Cardiac muscle cell (in vitro differentiated cells and primary cell): Measurements from ENCODE around the gene GNAT1. TPM values are rescaled to one million over a fixed set of nuclear protein-coding genes. Genes with fewer than 3 reads are reported as not detected.

Experiments used
- DNase-seq, 2 donors: peaks; one replicate each; pipeline versions ENCODE4 v3.0.0 to v3.0.0-alpha.2; 2010 to 2017; ENCODE audit warnings: low read depth in 1 of 2, low spot score in 1 of 2
- H3K27ac ChIP-seq: fragments of 200-600 bp; sonication (generic); 2 replicates; pipeline ENCODE4 v1.5.1; 2016
- H3K27me3 ChIP-seq: fragments of 200-600 bp; sonication (generic); 2 replicates; pipeline ENCODE4 v1.6.0; 2016; ENCODE audit warnings: control low read depth
- H3K36me3 ChIP-seq: fragments of 200-600 bp; sonication (generic); 2 replicates; pipeline ENCODE4 v1.5.1; 2016; ENCODE audit warnings: control low read depth
- H3K4me1 ChIP-seq: fragments of 200-600 bp; sonication (generic); 2 replicates; pipeline ENCODE4 v1.8.1; 2017; ENCODE audit warnings: low read depth, mild to moderate bottlenecking, mixed run types
- H3K4me3 ChIP-seq: fragments of 200-600 bp; sonication (generic); 2 replicates; pipeline ENCODE4 v1.5.1; 2016; ENCODE audit warnings: mild to moderate bottlenecking
- H3K9me3 ChIP-seq: fragments of 200-600 bp; sonication (generic); 2 replicates; pipeline ENCODE4 v1.5.1; 2017; ENCODE audit warnings: low read depth, mild to moderate bottlenecking, control low read depth
- polyA plus RNA-seq: library from polyadenylated mRNA; unstranded; fragments of >200 nt; fragmentation: Nextera tagmentation; extraction: Ambion mirVana; gene quantifications from 2 replicates; pipeline ENCODE4 v1.2.1, GENCODE V29; 2016
- total RNA-seq: library from RNA; depleted of rRNA; stranded (reverse); fragments of >200 nt; gene quantifications from 2 replicates; pipeline ENCODE4 v1.2.3, GENCODE V29; 2016
- TF ChIP-seq, protein P1 (sequence below): IDR thresholded peaks from 2 replicates; pipeline ENCODE4 v1.5.1; 2012; ENCODE audit warnings: low read depth, mild to moderate bottlenecking, low read length

GNAT1 gene
- total and polyA plus RNA-seq, 2 experiments from 2014 or later, result not detected

GRCh38 chr3:50154840-50155490, 36.4 kb upstream of the GNAT1 start, which contains the start of gene SEMA3F:
Gene SEMA3F (plus strand): TSS chr3:50155324. CDS start chr3:50159623, 4,299 bp downstream.
- Histone ChIP-seq H3K27ac (peak within 1 kb of the TSS; percentile 71), H3K4me3 (peak within 1 kb of the TSS; percentile 47), H3K9me3 (no peaks in the 10 kb centered on the region), H3K36me3 (no peaks in the 10 kb centered on the region), H3K27me3 (no peaks in the 10 kb centered on the region), H3K4me1 (peaks cover 36% of the 10 kb centered on the region)
- DNase-seq, result peak; percentile 78 to 92
- TF ChIP-seq, protein P1, sequence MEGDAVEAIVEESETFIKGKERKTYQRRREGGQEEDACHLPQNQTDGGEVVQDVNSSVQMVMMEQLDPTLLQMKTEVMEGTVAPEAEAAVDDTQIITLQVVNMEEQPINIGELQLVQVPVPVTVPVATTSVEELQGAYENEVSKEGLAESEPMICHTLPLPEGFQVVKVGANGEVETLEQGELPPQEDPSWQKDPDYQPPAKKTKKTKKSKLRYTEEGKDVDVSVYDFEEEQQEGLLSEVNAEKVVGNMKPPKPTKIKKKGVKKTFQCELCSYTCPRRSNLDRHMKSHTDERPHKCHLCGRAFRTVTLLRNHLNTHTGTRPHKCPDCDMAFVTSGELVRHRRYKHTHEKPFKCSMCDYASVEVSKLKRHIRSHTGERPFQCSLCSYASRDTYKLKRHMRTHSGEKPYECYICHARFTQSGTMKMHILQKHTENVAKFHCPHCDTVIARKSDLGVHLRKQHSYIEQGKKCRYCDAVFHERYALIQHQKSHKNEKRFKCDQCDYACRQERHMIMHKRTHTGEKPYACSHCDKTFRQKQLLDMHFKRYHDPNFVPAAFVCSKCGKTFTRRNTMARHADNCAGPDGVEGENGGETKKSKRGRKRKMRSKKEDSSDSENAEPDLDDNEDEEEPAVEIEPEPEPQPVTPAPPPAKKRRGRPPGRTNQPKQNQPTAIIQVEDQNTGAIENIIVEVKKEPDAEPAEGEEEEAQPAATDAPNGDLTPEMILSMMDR, result no peak

DNA sequence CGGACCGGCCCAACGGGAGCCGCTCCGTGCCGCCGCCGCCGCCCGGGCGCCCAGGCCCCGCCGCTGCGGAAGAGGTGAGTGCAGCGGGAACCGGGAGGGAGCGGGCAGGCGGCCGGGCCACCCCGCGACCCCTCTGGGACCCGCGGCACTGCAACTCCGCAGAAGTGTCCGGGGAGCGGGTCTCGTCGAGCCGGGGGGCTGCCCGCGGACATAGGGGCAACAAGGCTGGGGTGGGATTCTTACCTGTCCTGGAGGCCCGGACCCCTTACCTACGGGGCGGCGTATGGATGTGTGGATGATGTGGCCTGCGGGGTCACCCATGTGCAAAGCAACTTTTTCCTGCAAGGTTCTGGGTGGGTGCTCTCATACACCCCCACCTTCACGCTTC, 35.9 kb upstream of the GNAT1 start:
- no peak for DNase-seq
- peaks cover 36% of the 10 kb centered on the region for H3K4me1 ChIP-seq
- H3K27ac ChIP-seq, result peak overlapping the region; percentile 71
- no peaks in the 10 kb centered on the region for H3K27me3 ChIP-seq
- H3K9me3 ChIP-seq, result no peaks in the 10 kb centered on the region
- TF ChIP-seq, protein P1, result no peak
- peak overlapping the region; percentile 47 for H3K4me3 ChIP-seq
- H3K36me3 ChIP-seq, result no peaks in the 10 kb centered on the region

- no peak overlapping the region for H3K27ac ChIP-seq
- no peaks in the 10 kb centered on the region for H3K27me3 ChIP-seq
- peak overlapping the region; percentile 47 for H3K4me3 ChIP-seq
- peaks cover 37% of the 10 kb centered on the region for H3K4me1 ChIP-seq
- TF ChIP-seq, protein P1, result no peak
- H3K36me3 ChIP-seq, result no peaks in the 10 kb centered on the region
- DNase-seq, result no peak
- no peaks in the 10 kb centered on the region for H3K9me3 ChIP-seq
Measured at GRCh38 chr3:50155891-50156290, 35.5 kb upstream of the GNAT1 start.

GRCh38 chr3:50156549-50157493, 34.6 kb upstream of the GNAT1 start:
- peak in 1 of 2 donors; percentile 46 for DNase-seq
- Histone ChIP-seq H3K27ac (no peak overlapping the region), H3K9me3 (no peaks in the 10 kb centered on the region), H3K4me1 (peaks cover 30% of the 10 kb centered on the region), H3K4me3 (peak overlapping the region; percentile 47), H3K36me3 (no peaks in the 10 kb centered on the region), H3K27me3 (no peaks in the 10 kb centered on the region)
- TF ChIP-seq, protein P1, result no peak

GRCh38 chr3:50157827-50158529, 33.4 kb upstream of the GNAT1 start:
- TF ChIP-seq, protein P1, result no peak
- DNase-seq, result peak in 1 of 2 donors; percentile 32
- Histone ChIP-seq H3K4me1 (peaks cover 30% of the 10 kb centered on the region), H3K36me3 (no peaks in the 10 kb centered on the region), H3K27me3 (no peaks in the 10 kb centered on the region), H3K27ac (no peak overlapping the region), H3K4me3 (no peak overlapping the region), H3K9me3 (no peaks in the 10 kb centered on the region)
